Measurements from ENCODE around the gene RNPEP.
"Not testable (repeated sequence)": the region's sequence is repeated elsewhere in the genome, so short reads cannot be mapped to it uniquely, and the experiment has no call there.

Gene RNPEP

DNA sequence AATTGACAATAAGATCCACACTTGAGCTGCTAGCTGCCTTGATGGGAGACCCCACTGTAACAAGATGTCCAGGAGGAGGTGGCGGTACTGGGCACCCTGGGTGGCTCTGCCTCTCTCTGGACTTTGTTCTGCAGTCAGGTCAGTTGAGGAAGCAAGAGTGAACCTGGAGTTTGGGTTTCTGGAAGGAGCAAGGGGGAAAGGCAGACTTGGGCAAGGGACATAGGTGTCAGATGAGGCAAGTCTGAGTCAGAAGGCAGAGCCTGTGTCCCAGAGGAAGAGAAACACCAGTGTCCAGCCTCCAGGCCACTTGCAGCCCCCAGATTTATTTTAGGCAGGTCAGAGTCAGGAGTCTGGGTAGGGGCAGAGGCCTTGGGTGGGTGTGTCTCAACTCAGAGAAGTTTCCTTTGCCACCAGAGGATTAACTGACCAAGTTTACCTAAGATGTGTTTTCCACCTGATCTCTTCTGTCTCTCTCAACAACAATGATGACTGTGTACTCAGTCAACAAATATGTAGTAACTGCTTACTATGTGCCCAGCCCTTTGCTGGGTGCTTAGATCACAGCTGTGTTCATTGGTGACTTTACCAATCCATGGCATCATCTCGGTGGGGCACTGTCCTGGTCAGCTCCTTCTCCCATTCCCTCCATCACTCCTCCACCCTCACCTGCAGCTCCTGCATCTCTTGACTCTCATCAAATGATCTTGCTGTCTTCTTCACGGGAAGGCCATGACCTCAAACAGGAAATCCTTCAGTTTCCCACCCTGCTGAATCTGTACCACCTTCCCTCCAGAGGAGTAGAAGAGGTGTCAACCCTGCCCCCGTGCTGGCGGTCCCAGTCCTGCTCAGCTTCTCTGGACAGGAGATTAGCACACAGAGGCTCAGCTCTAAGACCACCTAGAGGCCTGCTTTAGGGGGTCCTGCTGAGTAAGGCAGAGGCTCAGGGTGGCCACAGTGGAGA is 64.6 kb downstream of the RNPEP start:
- TF ChIP-seq, protein P1, sequence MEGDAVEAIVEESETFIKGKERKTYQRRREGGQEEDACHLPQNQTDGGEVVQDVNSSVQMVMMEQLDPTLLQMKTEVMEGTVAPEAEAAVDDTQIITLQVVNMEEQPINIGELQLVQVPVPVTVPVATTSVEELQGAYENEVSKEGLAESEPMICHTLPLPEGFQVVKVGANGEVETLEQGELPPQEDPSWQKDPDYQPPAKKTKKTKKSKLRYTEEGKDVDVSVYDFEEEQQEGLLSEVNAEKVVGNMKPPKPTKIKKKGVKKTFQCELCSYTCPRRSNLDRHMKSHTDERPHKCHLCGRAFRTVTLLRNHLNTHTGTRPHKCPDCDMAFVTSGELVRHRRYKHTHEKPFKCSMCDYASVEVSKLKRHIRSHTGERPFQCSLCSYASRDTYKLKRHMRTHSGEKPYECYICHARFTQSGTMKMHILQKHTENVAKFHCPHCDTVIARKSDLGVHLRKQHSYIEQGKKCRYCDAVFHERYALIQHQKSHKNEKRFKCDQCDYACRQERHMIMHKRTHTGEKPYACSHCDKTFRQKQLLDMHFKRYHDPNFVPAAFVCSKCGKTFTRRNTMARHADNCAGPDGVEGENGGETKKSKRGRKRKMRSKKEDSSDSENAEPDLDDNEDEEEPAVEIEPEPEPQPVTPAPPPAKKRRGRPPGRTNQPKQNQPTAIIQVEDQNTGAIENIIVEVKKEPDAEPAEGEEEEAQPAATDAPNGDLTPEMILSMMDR (IDR thresholded peaks at IDR 0.05; ENCODE audit: control insufficient read depth, extremely low read depth, insufficient read depth): no peak
- DNase-seq (ENCODE audit: low read depth): peak; percentile 49
- no peak overlapping the region for H3K4me3 ChIP-seq (ENCODE audit: low read depth, low read length)

DNA sequence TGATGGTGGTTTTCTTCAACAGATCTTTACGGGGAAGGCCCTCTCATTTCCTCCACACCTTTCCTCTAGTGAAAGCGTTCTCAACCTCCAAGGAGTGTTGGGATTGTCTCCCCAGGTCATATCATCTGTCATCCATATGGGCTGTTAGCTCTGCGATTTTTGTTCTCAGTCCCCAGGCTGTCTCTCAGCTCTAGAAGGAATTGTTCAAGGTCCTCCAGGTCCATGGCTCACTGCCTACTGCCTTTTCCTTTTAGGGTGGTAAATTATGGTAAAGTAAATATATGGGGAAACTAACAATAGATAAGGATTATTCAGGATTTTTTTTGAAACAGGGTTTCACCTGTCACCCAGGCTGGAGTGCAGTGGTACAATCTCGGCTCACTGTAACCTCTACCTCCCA is 65.5 kb downstream of the RNPEP start:
- no peak for DNase-seq (ENCODE audit: low read depth)
- no peak overlapping the region for H3K4me3 ChIP-seq (ENCODE audit: low read depth, low read length)
- TF ChIP-seq, protein P1 (IDR thresholded peaks at IDR 0.05; ENCODE audit: control insufficient read depth, extremely low read depth, insufficient read depth): no peak

DNA sequence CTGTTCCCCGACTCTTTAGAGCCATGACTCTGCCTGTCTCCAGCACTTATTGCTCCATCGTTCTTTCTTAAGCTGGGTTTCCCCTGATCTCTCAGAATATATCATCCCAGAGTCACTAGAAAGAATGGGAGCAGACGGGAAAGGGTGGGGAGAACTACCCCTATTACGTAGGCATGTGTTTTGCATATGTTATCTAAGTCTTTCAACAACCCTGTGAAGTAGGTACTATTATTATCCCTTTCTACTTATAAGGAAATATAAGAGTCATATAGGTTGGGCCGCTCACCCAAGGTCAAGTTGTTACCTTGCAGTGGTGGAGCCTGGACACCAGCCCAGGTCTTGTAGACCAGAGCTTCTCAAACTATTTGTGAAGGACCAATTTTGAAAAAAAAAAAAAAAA is 66.7 kb downstream of the RNPEP start:
- no peak for DNase-seq (ENCODE audit: low read depth)
- H3K4me3 ChIP-seq (ENCODE audit: low read depth, low read length): no peak overlapping the region
- TF ChIP-seq, protein P1 (IDR thresholded peaks at IDR 0.05; ENCODE audit: control insufficient read depth, extremely low read depth, insufficient read depth): no peak

DNA sequence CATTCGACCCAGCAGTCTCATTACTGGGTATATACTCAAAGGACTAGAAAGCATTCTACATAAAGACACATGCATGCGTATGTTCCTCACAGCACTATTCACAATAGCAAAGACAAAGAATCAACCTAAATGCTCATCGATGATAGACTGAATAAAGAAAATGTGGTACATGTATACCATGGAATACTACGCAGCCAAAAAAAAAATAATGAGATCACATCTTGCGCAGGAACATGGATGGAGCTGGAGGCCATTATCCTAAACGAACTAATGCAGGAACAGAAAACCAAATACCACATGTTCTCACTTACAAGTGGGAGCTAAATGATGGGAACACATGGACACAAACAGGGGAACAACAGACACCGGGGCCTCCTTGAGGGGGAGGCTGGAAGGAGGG is 71.6 kb downstream of the RNPEP start:
- TF ChIP-seq, protein P1 (IDR thresholded peaks at IDR 0.05; ENCODE audit: control insufficient read depth, extremely low read depth, insufficient read depth): no peak
- no peak overlapping the region for H3K4me3 ChIP-seq (ENCODE audit: low read depth, low read length)
- no peak for DNase-seq (ENCODE audit: low read depth)

DNA sequence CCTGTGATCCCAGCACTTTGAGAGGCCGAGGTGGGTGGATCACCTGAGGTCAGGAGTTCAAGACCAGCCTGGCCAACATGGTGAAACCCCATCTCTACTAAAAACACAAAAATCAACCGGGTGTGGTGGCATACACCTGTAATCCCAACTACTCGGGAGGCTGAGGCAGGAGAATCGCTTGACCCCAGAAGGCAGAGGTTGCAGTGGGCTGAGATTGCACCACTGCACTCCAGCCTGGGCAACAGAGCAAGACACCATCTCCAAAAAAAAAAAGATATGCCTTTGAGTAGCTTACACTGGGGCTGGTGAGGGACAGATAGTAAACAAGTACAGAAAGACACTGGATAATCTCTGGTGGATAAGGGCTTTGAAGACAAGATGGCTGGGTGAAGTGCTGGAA is 72.2 kb downstream of the RNPEP start:
- not testable (repeated sequence) for H3K4me3 ChIP-seq (ENCODE audit: low read depth, low read length); DNase-seq (ENCODE audit: low read depth)

Measured in LNCaP clone FGC (cell line).